Activated CD4-positive, alpha-beta T cell treated with anti-CD3 and anti-CD28 coated beads, Interleukin-2, amount 50 U/mL, for 24 hours (primary cell): ENCODE results near the gene CCDC192.

Experiments
- DNase-seq, 2 donors: peaks; one replicate each; pipeline ENCODE4 v3.0.0-alpha.2; 2020; ENCODE audit warnings: low read depth in 1 of 2, low spot score in 1 of 2

CCDC192 gene

GRCh38 chr5:127944125-127944524 lies 240.9 kb downstream of the CCDC192 start:
- DNase-seq = no peak

- DNase-seq = no peak
Observed at GRCh38 chr5:127947941-127948340, 244.8 kb downstream of the CCDC192 start.

- DNase-seq = no peak
Observed at GRCh38 chr5:127950707-127951391, 247.7 kb downstream of the CCDC192 start.

GRCh38 chr5:127951791-127952190 lies 248.6 kb downstream of the CCDC192 start:
- no peak for DNase-seq

- DNase-seq = no peak
Observed at GRCh38 chr5:127957183-127957582, 254.0 kb downstream of the CCDC192 start.

- DNase-seq = no peak
Observed at GRCh38 chr5:127957701-127958239, 254.6 kb downstream of the CCDC192 start.

GRCh38 chr5:127958421-127959011 lies 255.3 kb downstream of the CCDC192 start:
- DNase-seq = no peak

GRCh38 chr5:127959152-127959764 lies 256.1 kb downstream of the CCDC192 start:
- no peak for DNase-seq

- no peak for DNase-seq
Observed at GRCh38 chr5:127960270-127960691, 257.1 kb downstream of the CCDC192 start.

- no peak for DNase-seq
Observed at GRCh38 chr5:127961006-127961762, 258.0 kb downstream of the CCDC192 start.

GRCh38 chr5:127961763-127962145 lies 258.6 kb downstream of the CCDC192 start:
- no peak for DNase-seq

- DNase-seq = no peak
Observed at GRCh38 chr5:127962491-127962890, 259.3 kb downstream of the CCDC192 start.

- no peak for DNase-seq
Observed at GRCh38 chr5:127963233-127963632, 260.0 kb downstream of the CCDC192 start.

- no peak for DNase-seq
Observed at GRCh38 chr5:127963931-127964330, 260.7 kb downstream of the CCDC192 start.

- no peak for DNase-seq
Observed at GRCh38 chr5:127967323-127967982, 264.3 kb downstream of the CCDC192 start.

GRCh38 chr5:127967983-127968592 lies 264.9 kb downstream of the CCDC192 start:
- DNase-seq = no peak

GRCh38 chr5:127969002-127969401 lies 265.8 kb downstream of the CCDC192 start:
- no peak for DNase-seq

- DNase-seq = no peak
Observed at GRCh38 chr5:127969651-127970050, 266.5 kb downstream of the CCDC192 start.

- DNase-seq = no peak
Observed at GRCh38 chr5:127970081-127970480, 266.9 kb downstream of the CCDC192 start.

GRCh38 chr5:127970854-127971425 lies 267.7 kb downstream of the CCDC192 start:
- no peak for DNase-seq
